ENCODE data around the gene MYH9.

Gene MYH9

GRCh38 chr22:36386900-36387708 lies 663 bp downstream of the MYH9 start:
- peak overlapping the region; percentile 77 for H3K4me3 ChIP-seq (ENCODE audit: low read depth, low read length)
- peak; percentile 78 for DNase-seq (ENCODE audit: low read depth)
- TF ChIP-seq, protein P1, sequence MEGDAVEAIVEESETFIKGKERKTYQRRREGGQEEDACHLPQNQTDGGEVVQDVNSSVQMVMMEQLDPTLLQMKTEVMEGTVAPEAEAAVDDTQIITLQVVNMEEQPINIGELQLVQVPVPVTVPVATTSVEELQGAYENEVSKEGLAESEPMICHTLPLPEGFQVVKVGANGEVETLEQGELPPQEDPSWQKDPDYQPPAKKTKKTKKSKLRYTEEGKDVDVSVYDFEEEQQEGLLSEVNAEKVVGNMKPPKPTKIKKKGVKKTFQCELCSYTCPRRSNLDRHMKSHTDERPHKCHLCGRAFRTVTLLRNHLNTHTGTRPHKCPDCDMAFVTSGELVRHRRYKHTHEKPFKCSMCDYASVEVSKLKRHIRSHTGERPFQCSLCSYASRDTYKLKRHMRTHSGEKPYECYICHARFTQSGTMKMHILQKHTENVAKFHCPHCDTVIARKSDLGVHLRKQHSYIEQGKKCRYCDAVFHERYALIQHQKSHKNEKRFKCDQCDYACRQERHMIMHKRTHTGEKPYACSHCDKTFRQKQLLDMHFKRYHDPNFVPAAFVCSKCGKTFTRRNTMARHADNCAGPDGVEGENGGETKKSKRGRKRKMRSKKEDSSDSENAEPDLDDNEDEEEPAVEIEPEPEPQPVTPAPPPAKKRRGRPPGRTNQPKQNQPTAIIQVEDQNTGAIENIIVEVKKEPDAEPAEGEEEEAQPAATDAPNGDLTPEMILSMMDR (IDR thresholded peaks at IDR 0.05; ENCODE audit: insufficient read depth, low read depth, low read length, missing control alignments) = no peak

DNA sequence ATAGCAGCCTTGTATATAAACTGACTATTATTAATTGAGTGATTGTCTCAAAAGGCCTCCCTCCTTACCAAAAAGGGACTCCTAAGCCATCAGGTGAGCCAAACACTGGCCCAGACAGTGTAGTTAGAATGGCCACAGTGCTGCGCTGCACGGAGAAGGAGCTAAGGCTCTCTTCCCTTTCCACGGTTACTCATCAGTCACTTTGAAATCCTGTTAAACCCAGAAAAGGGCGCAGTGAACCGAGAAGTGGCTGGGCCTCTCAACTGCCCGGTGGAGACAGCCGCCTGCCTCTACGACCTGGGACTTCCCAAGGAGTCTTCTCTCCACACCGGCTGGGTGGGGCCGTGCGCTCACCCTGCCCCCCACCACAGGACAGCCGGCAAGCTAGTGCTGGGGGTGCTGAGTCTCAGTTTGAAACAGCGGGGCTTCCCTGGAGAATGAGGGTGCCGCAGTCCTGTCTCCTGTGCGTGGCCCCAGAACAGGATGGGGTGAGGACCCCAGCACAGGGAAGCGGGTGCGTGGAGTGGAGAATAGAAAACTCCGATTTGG lies 1.3 kb downstream of the MYH9 start:
- peak overlapping the region; percentile 77 for H3K4me3 ChIP-seq (ENCODE audit: low read depth, low read length)
- DNase-seq (ENCODE audit: low read depth) = peak; percentile 92
- TF ChIP-seq, protein P1 (IDR thresholded peaks at IDR 0.05; ENCODE audit: insufficient read depth, low read depth, low read length, missing control alignments) = no peak

- TF ChIP-seq, protein P1 (IDR thresholded peaks at IDR 0.05; ENCODE audit: insufficient read depth, low read depth, low read length, missing control alignments) = no peak
- DNase-seq (ENCODE audit: low read depth) = peak; percentile 76
- peak overlapping the region; percentile 77 for H3K4me3 ChIP-seq (ENCODE audit: low read depth, low read length)
These were observed 2.0 kb downstream of the MYH9 start for GRCh38 chr22:36385491-36386350.

- peak overlapping the region; percentile 77 for H3K4me3 ChIP-seq (ENCODE audit: low read depth, low read length)
- DNase-seq (ENCODE audit: low read depth) = peak; percentile 45
- TF ChIP-seq, protein P1 (IDR thresholded peaks at IDR 0.05; ENCODE audit: insufficient read depth, low read depth, low read length, missing control alignments) = no peak
These were observed 2.8 kb downstream of the MYH9 start for GRCh38 chr22:36384766-36385481.

- H3K4me3 ChIP-seq (ENCODE audit: low read depth, low read length) = peak overlapping the region; percentile 8; the same call in 1 of the 2 replicates
- DNase-seq (ENCODE audit: low read depth) = peak; percentile 95
- TF ChIP-seq, protein P1 (IDR thresholded peaks at IDR 0.05; ENCODE audit: insufficient read depth, low read depth, low read length, missing control alignments) = no peak
These were observed 4.6 kb downstream of the MYH9 start for GRCh38 chr22:36383110-36383581.

- TF ChIP-seq, protein P1 (IDR thresholded peaks at IDR 0.05; ENCODE audit: insufficient read depth, low read depth, low read length, missing control alignments) = no peak
- DNase-seq (ENCODE audit: low read depth) = no peak
- H3K4me3 ChIP-seq (ENCODE audit: low read depth, low read length) = no peak overlapping the region; the same call in 1 of the 2 replicates
These were observed 6.1 kb downstream of the MYH9 start for GRCh38 chr22:36381513-36382128.

Measured in GM12865 (cell line).